Stimulated activated CD8-positive, alpha-beta memory T cell treated with anti-CD3 and anti-CD28 coated beads, Interleukin-7, amount 100 ng/mL, for 4 hours (primary cell): ENCODE data around the gene RUFY2.
"Not testable (repeated sequence)": the region's sequence is repeated elsewhere in the genome, so short reads cannot be mapped to it uniquely, and the experiment has no call there.

ENCODE experiments used
- DNase-seq, 2 donors: peaks; one replicate each; pipeline ENCODE4 v3.0.0-alpha.2; 2020; ENCODE audit warnings: low read depth in 2 of 2

Gene RUFY2

GRCh38 chr10:68406815-68407548 lies at the start of gene RUFY2:
TSS of gene RUFY2 (minus strand) at chr10:68407277. CDS start at chr10:68407189, 88 bp downstream.
- DNase-seq, result peak; percentile 46 to 72

GRCh38 chr10:68449698-68450097 lies 42.6 kb upstream of the RUFY2 start:
- DNase-seq, result not testable (repeated sequence)

- DNase-seq, result no peak
These were observed 39.1 kb upstream of the RUFY2 start for GRCh38 chr10:68446179-68446578.

GRCh38 chr10:68442971-68443370 lies 35.9 kb upstream of the RUFY2 start:
- DNase-seq, result no peak

- DNase-seq, result no peak
These were observed 33.8 kb upstream of the RUFY2 start for GRCh38 chr10:68440898-68441297.

GRCh38 chr10:68435803-68436202 lies 28.7 kb upstream of the RUFY2 start:
- no peak for DNase-seq

GRCh38 chr10:68434657-68435056 lies 27.6 kb upstream of the RUFY2 start:
- no peak for DNase-seq

GRCh38 chr10:68428396-68429104 lies 21.5 kb upstream of the RUFY2 start:
- DNase-seq, result no peak

GRCh38 chr10:68424454-68425014 lies 17.5 kb upstream of the RUFY2 start:
- no peak for DNase-seq

GRCh38 chr10:68423522-68423921 lies 16.4 kb upstream of the RUFY2 start:
- peak; percentile 27 to 34 for DNase-seq

GRCh38 chr10:68419376-68419775 lies 12.3 kb upstream of the RUFY2 start:
- DNase-seq, result no peak

GRCh38 chr10:68408898-68409518 lies 1.9 kb upstream of the RUFY2 start:
- no peak for DNase-seq

GRCh38 chr10:68406111-68406814 lies 814 bp downstream of the RUFY2 start:
- peak in 1 of 2 donors; percentile 23 for DNase-seq

GRCh38 chr10:68403701-68404100 lies 3.4 kb downstream of the RUFY2 start:
- no peak for DNase-seq

GRCh38 chr10:68402276-68402675 lies 4.8 kb downstream of the RUFY2 start:
- DNase-seq, result no peak

- DNase-seq, result no peak
These were observed 10.1 kb downstream of the RUFY2 start for GRCh38 chr10:68397005-68397404.

GRCh38 chr10:68385740-68386139 lies 21.3 kb downstream of the RUFY2 start:
- no peak for DNase-seq

GRCh38 chr10:68371604-68372003 lies 35.5 kb downstream of the RUFY2 start:
- DNase-seq, result no peak

- DNase-seq, result no peak
These were observed 40.0 kb downstream of the RUFY2 start for GRCh38 chr10:68367121-68367520.

GRCh38 chr10:68366600-68366999 lies 40.5 kb downstream of the RUFY2 start:
- DNase-seq, result no peak

- DNase-seq, result no peak
These were observed 41.5 kb downstream of the RUFY2 start for GRCh38 chr10:68365611-68366010.
